ENCODE measurements around the gene DPRX. TPM values are rescaled to one million over a fixed set of nuclear protein-coding genes. Genes with fewer than 3 reads are reported as not detected.

DPRX gene
- polyA plus RNA-seq, 1 donor from 2014 or later, result not detected

- H3K36me3 ChIP-seq (ENCODE audit: insufficient read depth, low read length), result no peaks in the 10 kb centered on the region
- no peak overlapping the region for H2AFZ ChIP-seq (ENCODE audit: low read depth, low read length)
- H3K9ac ChIP-seq (ENCODE audit: low read length), result no peak overlapping the region
- H3F3A ChIP-seq (ENCODE audit: insufficient read depth, low read length, poor library complexity, severe bottlenecking), result no peaks in the 10 kb centered on the region
- no peaks in the 10 kb centered on the region for H4K20me1 ChIP-seq (ENCODE audit: insufficient read depth)
- H3K4me3 ChIP-seq (ENCODE audit: low read length), result no peak overlapping the region
- no peaks in the 10 kb centered on the region for H3K9me2 ChIP-seq (ENCODE audit: insufficient read depth, low read length)
- no peaks in the 10 kb centered on the region for H3K27me3 ChIP-seq (ENCODE audit: insufficient read depth, low read depth, low read length)
- no peaks in the 10 kb centered on the region for H3K9me3 ChIP-seq (ENCODE audit: low read length)
- no peak for TF ChIP-seq EP300 (conservative IDR thresholded peaks at IDR 0.05; ENCODE audit: poor library complexity, severe bottlenecking)
- no peak for TF ChIP-seq EZH2 (IDR thresholded peaks at IDR 0.05; ENCODE audit: borderline replicate concordance, insufficient read depth, low read length, poor library complexity, severe bottlenecking)
- no peak overlapping the region for H3K27ac ChIP-seq (ENCODE audit: low read length)
- no peaks in the 10 kb centered on the region for H3K79me2 ChIP-seq (replicated peaks; ENCODE audit: insufficient read depth, low read length)
- H3K4me2 ChIP-seq (ENCODE audit: low read length), result no peak overlapping the region
Observed at GRCh38 chr19:53646144-53646543, 14.3 kb downstream of the DPRX start.

GRCh38 chr19:53647350-53647749, 15.6 kb downstream of the DPRX start:
- no peak overlapping the region for H3K4me3 ChIP-seq (ENCODE audit: low read length)

More at GRCh38 chr19:53647350-53647749, 15.6 kb downstream of the DPRX start:
- no peaks in the 10 kb centered on the region for H3K9me3 ChIP-seq (ENCODE audit: low read length)
- no peak overlapping the region for H3K27ac ChIP-seq (ENCODE audit: low read length)
- no peak overlapping the region for H2AFZ ChIP-seq (ENCODE audit: low read depth, low read length)
- H3K4me2 ChIP-seq (ENCODE audit: low read length), result no peak overlapping the region
- H3K27me3 ChIP-seq (ENCODE audit: insufficient read depth, low read depth, low read length), result no peaks in the 10 kb centered on the region
- no peaks in the 10 kb centered on the region for H3K9me2 ChIP-seq (ENCODE audit: insufficient read depth, low read length)
- no peaks in the 10 kb centered on the region for H3F3A ChIP-seq (ENCODE audit: insufficient read depth, low read length, poor library complexity, severe bottlenecking)
- no peaks in the 10 kb centered on the region for H3K36me3 ChIP-seq (ENCODE audit: insufficient read depth, low read length)
- no peaks in the 10 kb centered on the region for H4K20me1 ChIP-seq (ENCODE audit: insufficient read depth)
- no peak for TF ChIP-seq TAF1 (IDR thresholded peaks at IDR 0.05; ENCODE audit: low read depth)
- TF ChIP-seq POLR2AphosphoS5 (IDR thresholded peaks at IDR 0.05), result no peak
- no peak for TF ChIP-seq MXI1 (conservative IDR thresholded peaks at IDR 0.05; ENCODE audit: poor library complexity, severe bottlenecking)
- no peak for TF ChIP-seq EP300 (conservative IDR thresholded peaks at IDR 0.05; ENCODE audit: poor library complexity, severe bottlenecking)
- TF ChIP-seq EZH2 (IDR thresholded peaks at IDR 0.05; ENCODE audit: borderline replicate concordance, insufficient read depth, low read length, poor library complexity, severe bottlenecking), result no peak
- TF ChIP-seq REST (IDR thresholded peaks at IDR 0.05; ENCODE audit: borderline replicate concordance), result no peak
- TF ChIP-seq, protein P1, sequence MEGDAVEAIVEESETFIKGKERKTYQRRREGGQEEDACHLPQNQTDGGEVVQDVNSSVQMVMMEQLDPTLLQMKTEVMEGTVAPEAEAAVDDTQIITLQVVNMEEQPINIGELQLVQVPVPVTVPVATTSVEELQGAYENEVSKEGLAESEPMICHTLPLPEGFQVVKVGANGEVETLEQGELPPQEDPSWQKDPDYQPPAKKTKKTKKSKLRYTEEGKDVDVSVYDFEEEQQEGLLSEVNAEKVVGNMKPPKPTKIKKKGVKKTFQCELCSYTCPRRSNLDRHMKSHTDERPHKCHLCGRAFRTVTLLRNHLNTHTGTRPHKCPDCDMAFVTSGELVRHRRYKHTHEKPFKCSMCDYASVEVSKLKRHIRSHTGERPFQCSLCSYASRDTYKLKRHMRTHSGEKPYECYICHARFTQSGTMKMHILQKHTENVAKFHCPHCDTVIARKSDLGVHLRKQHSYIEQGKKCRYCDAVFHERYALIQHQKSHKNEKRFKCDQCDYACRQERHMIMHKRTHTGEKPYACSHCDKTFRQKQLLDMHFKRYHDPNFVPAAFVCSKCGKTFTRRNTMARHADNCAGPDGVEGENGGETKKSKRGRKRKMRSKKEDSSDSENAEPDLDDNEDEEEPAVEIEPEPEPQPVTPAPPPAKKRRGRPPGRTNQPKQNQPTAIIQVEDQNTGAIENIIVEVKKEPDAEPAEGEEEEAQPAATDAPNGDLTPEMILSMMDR (IDR thresholded peaks at IDR 0.05; ENCODE audit: poor library complexity, severe bottlenecking), result no peak
- TF ChIP-seq SMC3 (conservative IDR thresholded peaks at IDR 0.05; ENCODE audit: poor library complexity), result no peak
- TF ChIP-seq RAD21 (conservative IDR thresholded peaks at IDR 0.05), result no peak
- H3K79me2 ChIP-seq (replicated peaks; ENCODE audit: insufficient read depth, low read length), result no peaks in the 10 kb centered on the region
- H3K9ac ChIP-seq (ENCODE audit: low read length), result no peak overlapping the region
